ENCODE results near the gene NTSR1. TPM values are rescaled to one million over a fixed set of nuclear protein-coding genes. Genes with fewer than 3 reads are reported as not detected.

NTSR1 gene
- total RNA-seq, 1 experiment from 2014 or later = not detected

GRCh38 chr20:62702895-62703852 lies 5.5 kb upstream of the NTSR1 start:
- DNase-seq (ENCODE audit: low read depth) = peak; percentile 78
- in situ Hi-C loops (cut with HindIII; ENCODE audit: low pct_unique_long_range_greater_than_20kb, low sequenced_read_pairs) = no loop called here

- no peak for DNase-seq (ENCODE audit: low read depth)
- in situ Hi-C loops (cut with HindIII; ENCODE audit: low pct_unique_long_range_greater_than_20kb, low sequenced_read_pairs) = no loop called here
Observed at GRCh38 chr20:62703853-62704228, 4.8 kb upstream of the NTSR1 start.

- in situ Hi-C loops (cut with HindIII; ENCODE audit: low pct_unique_long_range_greater_than_20kb, low sequenced_read_pairs) = no loop called here
- peak; percentile 95 for DNase-seq (ENCODE audit: low read depth)
Observed at GRCh38 chr20:62704341-62704948, 4.2 kb upstream of the NTSR1 start.

- in situ Hi-C loops (cut with HindIII; ENCODE audit: low pct_unique_long_range_greater_than_20kb, low sequenced_read_pairs) = no loop called here
- DNase-seq (ENCODE audit: low read depth) = no peak
Observed at GRCh38 chr20:62705627-62706026, 3.0 kb upstream of the NTSR1 start.

GRCh38 chr20:62706344-62706743 lies 2.3 kb upstream of the NTSR1 start:
- DNase-seq (ENCODE audit: low read depth) = no peak
- in situ Hi-C loops (cut with HindIII; ENCODE audit: low pct_unique_long_range_greater_than_20kb, low sequenced_read_pairs) = no loop called here

GRCh38 chr20:62706857-62707256 lies 1.8 kb upstream of the NTSR1 start:
- in situ Hi-C loops (cut with HindIII; ENCODE audit: low pct_unique_long_range_greater_than_20kb, low sequenced_read_pairs) = no loop called here
- no peak for DNase-seq (ENCODE audit: low read depth)

GRCh38 chr20:62707276-62707920 lies 1.2 kb upstream of the NTSR1 start:
- DNase-seq (ENCODE audit: low read depth) = no peak
- in situ Hi-C loops (cut with HindIII; ENCODE audit: low pct_unique_long_range_greater_than_20kb, low sequenced_read_pairs) = no loop called here

- in situ Hi-C loops (cut with HindIII; ENCODE audit: low pct_unique_long_range_greater_than_20kb, low sequenced_read_pairs) = no loop called here
- no peak for DNase-seq (ENCODE audit: low read depth)
Observed at GRCh38 chr20:62707921-62708521, 615 bp upstream of the NTSR1 start.

- in situ Hi-C loops (cut with HindIII; ENCODE audit: low pct_unique_long_range_greater_than_20kb, low sequenced_read_pairs) = no loop called here
- DNase-seq (ENCODE audit: low read depth) = no peak
Observed at GRCh38 chr20:62709537-62709905, 885 bp downstream of the NTSR1 start.

GRCh38 chr20:62710221-62710885 lies 1.7 kb downstream of the NTSR1 start:
- in situ Hi-C loops (cut with HindIII; ENCODE audit: low pct_unique_long_range_greater_than_20kb, low sequenced_read_pairs) = no loop called here
- no peak for DNase-seq (ENCODE audit: low read depth)

GRCh38 chr20:62710886-62711702 lies 2.5 kb downstream of the NTSR1 start:
- DNase-seq (ENCODE audit: low read depth) = peak; percentile 20
- in situ Hi-C loops (cut with HindIII; ENCODE audit: low pct_unique_long_range_greater_than_20kb, low sequenced_read_pairs) = no loop called here

GRCh38 chr20:62711703-62712101 lies 3.1 kb downstream of the NTSR1 start:
- no peak for DNase-seq (ENCODE audit: low read depth)
- in situ Hi-C loops (cut with HindIII; ENCODE audit: low pct_unique_long_range_greater_than_20kb, low sequenced_read_pairs) = no loop called here

GRCh38 chr20:62712606-62713005 lies 4.0 kb downstream of the NTSR1 start:
- DNase-seq (ENCODE audit: low read depth) = no peak
- in situ Hi-C loops (cut with HindIII; ENCODE audit: low pct_unique_long_range_greater_than_20kb, low sequenced_read_pairs) = no loop called here

- no peak for DNase-seq (ENCODE audit: low read depth)
- in situ Hi-C loops (cut with HindIII; ENCODE audit: low pct_unique_long_range_greater_than_20kb, low sequenced_read_pairs) = no loop called here
Observed at GRCh38 chr20:62714006-62714405, 5.4 kb downstream of the NTSR1 start.

GRCh38 chr20:62714799-62715198 lies 6.2 kb downstream of the NTSR1 start:
- in situ Hi-C loops (cut with HindIII; ENCODE audit: low pct_unique_long_range_greater_than_20kb, low sequenced_read_pairs) = no loop called here
- no peak for DNase-seq (ENCODE audit: low read depth)

- no peak for DNase-seq (ENCODE audit: low read depth)
- in situ Hi-C loops (cut with HindIII; ENCODE audit: low pct_unique_long_range_greater_than_20kb, low sequenced_read_pairs) = no loop called here
Observed at GRCh38 chr20:62715201-62715600, 6.6 kb downstream of the NTSR1 start.

- no peak for DNase-seq (ENCODE audit: low read depth)
- in situ Hi-C loops (cut with HindIII; ENCODE audit: low pct_unique_long_range_greater_than_20kb, low sequenced_read_pairs) = no loop called here
Observed at GRCh38 chr20:62716198-62716940, 7.7 kb downstream of the NTSR1 start.

Data from Caki2 (cell line).